HepG2 (cell line): ENCODE data around the gene PPCDC. TPM values are rescaled to one million over a fixed set of nuclear protein-coding genes. Genes with fewer than 3 reads are reported as not detected.

Experiments used
- ATAC-seq: fragments of 200-7000 bp; cut with Tn5 transposase; 3 replicates; pipeline ENCODE4 v1.9.1; 2020; ENCODE audit warnings: mild to moderate bottlenecking, moderate library complexity
- BruUV-seq: library from RNA; stranded (reverse); fragments of 400-500 nt; replicated peaks from 2 replicates; lab custom pipeline; 2021; lab: Mats Ljungman, UMichigan
- CTCF ChIA-PET: fragments of 300-600 bp; formaldehyde crosslinking; extraction: SDS; loops from one replicate; lab custom pipeline; 2021; ENCODE audit warnings: low total read pairs, inconsistent platforms, low intra/inter-chr PET ratio; lab: Yijun Ruan, JAX
- POLR2A ChIA-PET: fragments of 350-600 bp; sonication (Branson Sonifier 250); formaldehyde crosslinking; loops from one replicate; lab custom pipeline; 2020; ENCODE audit warnings: antibody characterized with exemption, inconsistent platforms; lab: Yijun Ruan, JAX
- DNase-seq: peaks from one replicate; pipeline ENCODE4 v3.0.0-alpha.2; 2015; ENCODE audit warnings: low spot score
- FAIRE-seq: peaks from 3 replicates; lab custom pipeline; 2011; peaks lifted over from hg19 to GRCh38; lab: Jason Lieb, UNC
- H2AFZ ChIP-seq: one replicate; pipeline ENCODE4 v1.6.1; 2011; ENCODE audit warnings: low read length, inconsistent platforms
- H3K27ac ChIP-seq: fragments of 300-600 bp; 3 replicates; pipeline ENCODE4 v1.8.0; 2011; ENCODE audit warnings: mixed run types, mild to moderate bottlenecking, mixed read lengths, low read length, inconsistent platforms; ENCODE audit not compliant: insufficient read depth; ENCODE audit errors: extremely low read length
- H3K27me3 ChIP-seq, 2 experiments: fragments of 200-600 bp in 1 of 2; 2 replicates in 1 of 2; 3 replicates in 1 of 2; pipeline versions ENCODE4 v1.6.0 to v1.8.0; 2011; ENCODE audit warnings: low read length in 2 of 2, mild to moderate bottlenecking in 2 of 2, moderate library complexity in 2 of 2, inconsistent platforms in 1 of 2; ENCODE audit not compliant: insufficient read depth in 2 of 2, control insufficient read depth in 1 of 2
- H3K36me3 ChIP-seq, 2 experiments: fragments of 200-600 bp in 1 of 2; replicated peaks in 1 of 2; 2 replicates in 1 of 2; 3 replicates in 1 of 2; pipeline versions ENCODE4 v1.5.1 to v1.8.0; 2011; ENCODE audit warnings: low read length in 2 of 2, inconsistent platforms in 1 of 2; ENCODE audit not compliant: insufficient read depth in 2 of 2, control insufficient read depth in 1 of 2
- H3K4me1 ChIP-seq: 2 replicates; pipeline ENCODE4 v1.5.1; 2012; ENCODE audit warnings: low read length, inconsistent platforms; ENCODE audit not compliant: insufficient read depth
- H3K4me2 ChIP-seq: 2 replicates; pipeline ENCODE4 v1.6.0; 2011; ENCODE audit warnings: low read depth, low read length, inconsistent platforms
- H3K4me3 ChIP-seq, 3 experiments: fragments of 200-600 bp in 1 of 3; sonication (generic), shearing (Covaris generic) in 1 of 3; replicated peaks in 1 of 3; 2 replicates each; pipeline ENCODE4 v1.5.1; 2011 to 2016; ENCODE audit warnings: low read length in 3 of 3, inconsistent platforms in 2 of 3, low read depth in 2 of 3, mild to moderate bottlenecking in 2 of 3, control low read depth in 1 of 3, mixed read lengths in 1 of 3; ENCODE audit not compliant: insufficient read depth in 1 of 3
- H3K79me2 ChIP-seq: one replicate; pipeline ENCODE4 v1.6.1; 2011; ENCODE audit warnings: low read length, inconsistent platforms; ENCODE audit not compliant: insufficient read depth
- H3K9ac ChIP-seq: 2 replicates; pipeline ENCODE4 v1.6.0; 2011; ENCODE audit warnings: mild to moderate bottlenecking, low read depth, low read length, inconsistent platforms; ENCODE audit not compliant: insufficient read depth
- H3K9me3 ChIP-seq: 2 replicates; pipeline ENCODE4 v1.5.1; 2012; ENCODE audit warnings: mild to moderate bottlenecking, low read length
- H4K20me1 ChIP-seq: 2 replicates; pipeline ENCODE4 v1.6.0; 2011; ENCODE audit warnings: inconsistent platforms, mild to moderate bottlenecking, low read length, moderate library complexity; ENCODE audit not compliant: insufficient read depth
- ARID2 ChIP-seq: sonication (generic); formaldehyde crosslinking; IDR thresholded peaks from 2 replicates; pipeline ENCODE4 v1.8.1; 2022; ENCODE audit warnings: mild to moderate bottlenecking, missing genetic modification reagents, borderline replicate concordance
- FLYWCH1 ChIP-seq: sonication (generic); formaldehyde crosslinking; IDR thresholded peaks from 2 replicates; pipeline ENCODE4 v1.8.1; 2023; ENCODE audit warnings: mild to moderate bottlenecking, missing genetic modification reagents
- IKZF4 ChIP-seq: sonication (generic); formaldehyde crosslinking; IDR thresholded peaks from 2 replicates; pipeline ENCODE4 v1.5.1; 2020; ENCODE audit warnings: borderline replicate concordance, mild to moderate bottlenecking, low read depth, missing genetic modification reagents; ENCODE audit errors: not compliant biosample characterization
- IRF2 ChIP-seq: IDR thresholded peaks from 2 replicates; pipeline ENCODE4 v1.6.1; 2018; ENCODE audit warnings: missing genetic modification reagents, missing compliant biosample characterization
- REXO4 ChIP-seq: sonication (generic); formaldehyde crosslinking; IDR thresholded peaks from 2 replicates; pipeline ENCODE4 v1.8.0; 2022; ENCODE audit warnings: missing genetic modification reagents, mild to moderate bottlenecking, borderline replicate concordance
- TFAP4 ChIP-seq: sonication (generic); IDR thresholded peaks from 2 replicates; pipeline ENCODE4 v1.6.1; 2016; ENCODE audit warnings: low read depth, borderline replicate concordance
- TFDP1 ChIP-seq: IDR thresholded peaks from 2 replicates; pipeline ENCODE4 v1.6.1; 2016; ENCODE audit warnings: missing compliant biosample characterization, missing genetic modification reagents, borderline replicate concordance
- ZBTB25 ChIP-seq: IDR thresholded peaks from 2 replicates; pipeline ENCODE4 v1.6.1; 2018; ENCODE audit warnings: missing genetic modification reagents
- ZMAT3 ChIP-seq: sonication (generic); formaldehyde crosslinking; conservative IDR thresholded peaks from 2 replicates; pipeline ENCODE4 v1.7.0; 2021; ENCODE audit warnings: missing genetic modification reagents
- ZMAT5 ChIP-seq: sonication (generic); formaldehyde crosslinking; IDR thresholded peaks from 2 replicates; pipeline ENCODE4 v1.5.0; 2020; ENCODE audit warnings: mild to moderate bottlenecking, low read depth, missing genetic modification reagents, borderline replicate concordance
- ZNF121 ChIP-seq: sonication (generic); formaldehyde crosslinking; IDR thresholded peaks from 2 replicates; pipeline ENCODE4 v1.5.0; 2020; ENCODE audit warnings: mild to moderate bottlenecking, missing genetic modification reagents
- ZNF367 ChIP-seq: sonication (generic); formaldehyde crosslinking; IDR thresholded peaks from 2 replicates; pipeline ENCODE4 v1.4.0; 2020; ENCODE audit warnings: missing genetic modification reagents, borderline replicate concordance
- ZNF430 ChIP-seq: sonication (generic); formaldehyde crosslinking; IDR thresholded peaks from 2 replicates; pipeline ENCODE4 v1.9.0; 2021; ENCODE audit warnings: mild to moderate bottlenecking, missing genetic modification reagents
- ZNF770 ChIP-seq: sonication (generic); formaldehyde crosslinking; IDR thresholded peaks from 2 replicates; pipeline ENCODE4 v1.5.0; 2020; ENCODE audit warnings: mild to moderate bottlenecking, missing genetic modification reagents
- ZSCAN25 ChIP-seq: sonication (generic); formaldehyde crosslinking; IDR thresholded peaks from 2 replicates; pipeline ENCODE4 v1.8.0; 2022; ENCODE audit warnings: mild to moderate bottlenecking, missing genetic modification reagents
- in situ Hi-C: cut with HindIII; loops from 2 replicates; pipeline ENCODE4 v1.10.0; 2017; ENCODE audit warnings: low pct_unique_long_range_greater_than_20kb; ENCODE audit not compliant: extremely low pct_ligation_motif_present
- intact Hi-C: fragments of 100-400 bp; cut with micrococcal nuclease; formaldehyde crosslinking; loops from one replicate; pipeline ENCODE4 v1.10.0; 2022; ENCODE audit not compliant: unreplicated experiment
- polyA plus RNA-seq, 8 experiments: library from polyadenylated mRNA; depleted of rRNA in 3 of 8; stranded (reverse) in 7 of 8; unstranded in 1 of 8; fragments of >200 nt; fragmentation: Illumina TruSeq in 4 of 8; extraction: Trizol in 4 of 8; gene quantifications; 2 replicates each; pipeline versions ENCODE4 v1.2.1 to v1.2.3, GENCODE V29; 2011 to 2016; ENCODE audit warnings: low read depth in 4 of 8, missing spikeins in 1 of 8, mixed read lengths in 1 of 8; ENCODE audit not compliant: insufficient read depth in 1 of 8
- total RNA-seq, 5 experiments: library from RNA; depleted of rRNA; stranded (reverse); fragments of >200 nt; fragmentation: Illumina TruSeq; extraction: Trizol; gene quantifications; 2 replicates each; pipeline ENCODE4 v1.2.3, GENCODE V29; 2016; ENCODE audit warnings: low read depth in 1 of 5

The PPCDC gene
- total and polyA plus RNA-seq, 2 of the 13 experiments (the other 11 are each of a cell fraction or from before 2014, with no cell fraction given), result 12.3 to 12.8 TPM

GRCh38 chr15:75067123-75067830 lies 43.9 kb downstream of the PPCDC start (continued):
- TF ChIP-seq ZNF770 (CRISPR knock-in tag) (no peak), REXO4 (CRISPR knock-in tag) (no peak), IRF2 (CRISPR knock-in tag) (no peak), ZMAT5 (CRISPR knock-in tag) (no peak), ZNF121 (no peak), TFDP1 (CRISPR knock-in tag) (no peak), ZNF430 (CRISPR knock-in tag) (no peak), FLYWCH1 (CRISPR knock-in tag) (no peak), IKZF4 (CRISPR knock-in tag) (no peak)

- DNase-seq (no peak), FAIRE-seq (no peak), ATAC-seq (no peak)
- in situ Hi-C loops, result no loop called here
- ChIA-PET CTCF (no interaction called here), POLR2A (no interaction called here)
- Histone ChIP-seq H3K4me2 (no peak overlapping the region), H3K27me3 (no peaks in the 10 kb centered on the region), H3K79me2 (no peaks in the 10 kb centered on the region), H3K9ac (no peak overlapping the region), H2AFZ (no peak overlapping the region), H4K20me1 (no peaks in the 10 kb centered on the region), H3K4me1 (peaks cover 69% of the 10 kb centered on the region), H3K36me3 (no peaks in the 10 kb centered on the region), H3K4me3 (no peak overlapping the region), H3K9me3 (no peaks in the 10 kb centered on the region), H3K27ac (no peak overlapping the region)
- intact Hi-C loops, result no loop called here
- no TSS peak for BruUV-seq
- TF ChIP-seq ARID2 (CRISPR knock-in tag) (no peak), ZSCAN25 (CRISPR knock-in tag) (no peak), ZBTB25 (CRISPR knock-in tag) (no peak), TFAP4 (no peak), ZMAT3 (CRISPR knock-in tag) (no peak), ZNF367 (CRISPR knock-in tag) (no peak)
Measured at GRCh38 chr15:75068748-75069147, 45.4 kb downstream of the PPCDC start.
